Suppressor macrophage treated with lipopolysaccharide for 1 hour (primary cell): ENCODE measurements around the gene TRAF7.
A peak's percentile ranks its signal among the peaks of the same experiment; 100 is the strongest.

Experiments
- DNase-seq, 3 donors: peaks; one replicate each; pipeline ENCODE4 v3.0.0-alpha.2; 2020 to 2022

The TRAF7 gene

DNA sequence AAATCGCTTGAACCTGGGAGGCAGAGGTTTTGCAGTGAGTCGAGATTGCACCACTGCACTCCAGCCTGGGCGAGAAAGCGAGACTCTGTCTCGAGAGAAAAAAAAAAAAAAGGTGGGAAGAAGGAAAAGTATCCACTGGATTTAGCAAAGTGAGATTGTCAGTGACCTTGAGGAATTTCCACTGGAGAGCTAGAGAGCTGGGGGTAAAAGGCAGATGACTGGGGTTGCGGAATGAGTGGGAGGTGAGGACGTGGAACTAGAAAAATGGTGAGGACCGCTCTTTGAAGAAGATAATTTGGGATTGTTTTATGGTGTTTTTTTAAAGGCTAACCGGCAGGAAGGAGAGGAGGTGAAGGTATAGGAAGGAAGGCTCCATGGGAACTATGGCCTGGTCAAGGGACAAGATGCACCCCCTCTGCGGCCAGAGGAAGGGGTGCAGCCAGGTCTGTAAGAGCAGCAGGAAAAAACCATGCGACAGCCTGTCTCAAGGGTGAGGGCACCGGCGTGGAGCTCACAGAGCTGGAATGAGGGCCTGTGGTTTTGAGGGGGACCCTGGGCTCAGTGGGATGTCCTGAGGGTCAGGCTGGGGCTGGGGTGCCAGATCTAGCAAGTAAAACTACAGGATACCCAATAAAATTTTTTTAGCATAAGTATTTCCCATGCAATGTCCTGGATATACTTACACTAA is 49.0 kb downstream of the TRAF7 start:
- peak in 1 of 3 donors; percentile 25 for DNase-seq

DNA sequence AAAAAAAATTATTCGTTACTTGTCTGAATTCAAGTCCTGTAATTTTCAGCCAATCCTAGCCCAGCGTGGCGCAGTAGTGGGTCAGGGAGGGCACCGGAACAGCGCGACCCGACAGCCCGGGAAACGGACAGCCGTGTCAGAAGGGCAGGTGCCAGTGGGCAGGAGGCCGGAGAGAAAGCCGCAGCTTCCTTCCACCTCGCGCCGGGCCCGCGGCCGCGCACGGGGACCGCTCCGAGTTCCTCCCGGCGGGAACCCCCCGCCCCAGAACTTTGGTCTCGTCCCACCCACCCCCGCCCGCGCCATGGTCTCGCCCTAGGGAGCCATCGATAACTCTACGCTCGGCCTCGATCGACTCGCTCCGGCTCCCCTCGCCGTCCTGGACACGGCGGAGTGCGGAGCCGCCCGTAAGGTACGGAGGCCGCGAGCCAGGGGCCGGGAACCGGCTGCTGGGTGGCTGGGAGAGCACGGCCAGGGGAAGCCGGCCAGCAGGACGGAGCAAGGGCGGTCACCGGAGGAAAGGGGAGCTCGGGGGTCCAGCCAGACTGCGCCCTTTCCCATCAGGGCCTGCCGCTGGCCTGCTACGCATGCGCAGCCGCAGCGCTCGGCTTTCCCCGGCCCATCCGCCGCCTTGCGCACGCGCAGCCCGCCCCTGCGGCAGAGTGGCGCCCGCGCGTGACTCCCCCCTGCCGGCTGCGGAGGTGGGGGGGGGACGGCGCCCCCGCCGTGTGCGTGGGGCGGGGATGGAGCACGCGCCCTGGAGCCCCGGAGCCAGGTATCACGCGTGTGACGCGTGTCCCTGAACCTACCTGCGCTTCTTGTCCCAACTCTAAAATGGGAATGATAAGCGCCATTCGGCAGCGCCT is 49.8 kb downstream of the TRAF7 start, which contains the start of gene MLST8:
TSS of gene MLST8 (plus strand) at position 351 of the 863 bp plus-strand sequence. CDS start 632 bp downstream, outside the sequence.
- peak; percentile 88 to 95 (median 93) for DNase-seq

DNA sequence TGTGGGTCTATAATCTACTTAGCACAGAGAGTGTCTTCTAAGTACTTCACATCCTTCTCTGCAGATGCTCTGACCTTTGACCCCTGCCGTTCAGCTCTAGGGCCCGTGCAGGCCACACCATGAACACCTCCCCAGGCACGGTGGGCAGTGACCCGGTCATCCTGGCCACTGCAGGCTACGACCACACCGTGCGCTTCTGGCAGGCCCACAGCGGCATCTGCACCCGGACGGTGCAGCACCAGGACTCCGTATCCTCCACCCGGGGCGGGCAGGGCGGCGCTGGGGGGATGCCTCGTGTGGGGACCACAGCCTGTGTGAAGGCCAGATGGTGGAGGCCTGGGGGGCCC is 50.4 kb downstream of the TRAF7 start:
- DNase-seq = peak in 1 of 3 donors; percentile 16

DNA sequence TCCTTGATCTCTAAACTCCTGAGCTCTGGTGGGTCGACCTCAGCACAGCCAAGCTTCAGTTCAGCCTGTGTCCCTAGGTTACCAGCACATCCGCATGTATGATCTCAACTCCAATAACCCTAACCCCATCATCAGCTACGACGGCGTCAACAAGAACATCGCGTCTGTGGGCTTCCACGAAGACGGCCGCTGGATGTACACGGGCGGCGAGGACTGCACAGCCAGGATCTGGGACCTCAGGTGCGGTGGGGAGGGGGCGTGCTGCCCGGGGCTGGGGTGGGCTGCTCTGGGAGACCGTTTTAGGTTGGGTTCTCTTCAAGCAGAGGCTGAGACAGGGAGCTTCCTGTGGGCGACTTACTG is 50.8 kb downstream of the TRAF7 start:
- no peak for DNase-seq

DNA sequence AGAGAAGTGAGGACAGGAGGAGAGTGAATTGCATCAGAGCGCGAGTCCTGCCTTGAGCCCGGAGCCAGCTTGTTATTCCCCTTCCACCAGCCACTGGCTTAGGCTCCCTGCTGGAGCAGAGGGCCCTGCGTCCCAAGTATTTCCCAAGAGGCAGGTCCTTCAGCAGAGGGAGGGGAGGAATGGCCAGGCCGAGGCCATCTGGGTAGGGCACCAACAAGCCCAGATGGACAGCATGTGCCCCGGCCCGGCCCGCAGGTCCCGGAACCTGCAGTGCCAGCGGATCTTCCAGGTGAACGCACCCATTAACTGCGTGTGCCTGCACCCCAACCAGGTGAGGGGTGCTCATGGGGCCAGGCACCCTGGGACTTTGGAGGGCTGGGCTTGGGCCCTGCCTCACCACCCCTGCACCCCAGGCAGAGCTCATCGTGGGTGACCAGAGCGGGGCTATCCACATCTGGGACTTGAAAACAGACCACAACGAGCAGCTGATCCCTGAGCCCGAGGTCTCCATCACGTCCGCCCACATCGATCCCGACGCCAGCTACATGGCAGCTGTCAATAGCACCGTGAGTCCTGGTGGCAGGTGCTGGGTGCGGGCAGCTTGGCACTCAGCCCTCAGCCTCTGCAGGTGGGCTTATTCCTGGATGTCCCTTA is 51.3 kb downstream of the TRAF7 start:
- peak; percentile 33 to 50 (median 38) for DNase-seq

DNA sequence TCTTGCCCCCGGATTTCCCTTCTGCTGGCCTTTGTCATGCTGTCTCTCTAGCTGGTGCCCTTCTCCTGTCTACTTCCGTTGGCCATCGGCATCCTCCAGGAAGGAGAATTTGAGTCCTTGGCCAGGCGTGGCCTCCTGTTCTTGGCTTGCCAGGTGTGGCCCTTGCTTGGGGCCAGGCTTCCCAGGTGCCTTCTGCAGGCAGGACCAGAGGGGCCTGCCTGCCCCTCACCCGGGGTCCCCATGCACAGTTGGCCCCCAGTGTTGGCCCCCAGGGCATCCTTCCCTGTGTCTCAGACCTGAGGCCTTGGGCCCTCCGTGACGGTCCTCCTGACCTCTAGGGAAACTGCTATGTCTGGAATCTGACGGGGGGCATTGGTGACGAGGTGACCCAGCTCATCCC is 52.3 kb downstream of the TRAF7 start:
- no peak for DNase-seq

DNA sequence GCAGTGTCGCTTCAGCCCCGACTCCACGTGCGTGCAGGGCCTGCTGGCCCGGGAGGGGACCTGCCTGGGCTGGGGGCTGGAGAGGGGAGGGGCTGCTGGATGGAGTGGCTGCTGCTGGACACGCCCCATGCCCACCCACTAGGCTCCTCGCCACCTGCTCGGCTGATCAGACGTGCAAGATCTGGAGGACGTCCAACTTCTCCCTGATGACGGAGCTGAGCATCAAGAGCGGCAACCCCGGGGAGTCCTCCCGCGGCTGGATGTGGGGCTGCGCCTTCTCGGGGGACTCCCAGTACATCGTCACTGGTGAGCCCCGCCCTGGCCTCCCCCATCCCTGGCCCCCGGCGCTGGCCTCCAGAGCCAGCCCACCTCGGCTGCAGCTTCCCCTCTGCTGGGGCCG is 52.7 kb downstream of the TRAF7 start:
- DNase-seq = no peak

DNA sequence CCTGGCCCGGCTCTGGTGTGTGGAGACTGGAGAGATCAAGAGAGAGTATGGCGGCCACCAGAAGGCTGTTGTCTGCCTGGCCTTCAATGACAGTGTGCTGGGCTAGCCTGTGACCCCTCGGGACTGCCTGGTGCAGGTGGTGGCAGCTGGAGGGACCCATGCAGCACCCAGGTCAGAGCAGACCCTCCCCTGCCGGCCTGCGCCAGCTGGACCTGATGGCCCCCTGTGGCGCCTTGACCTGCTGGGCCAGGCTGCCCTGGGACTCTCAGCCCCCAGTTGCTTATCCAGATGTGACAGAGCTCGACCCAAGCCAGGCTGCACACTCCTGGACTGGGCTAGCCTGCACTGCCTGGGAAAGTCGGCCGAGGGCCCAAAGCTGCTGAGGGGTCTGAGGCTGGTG is 53.2 kb downstream of the TRAF7 start:
- no peak for DNase-seq

DNA sequence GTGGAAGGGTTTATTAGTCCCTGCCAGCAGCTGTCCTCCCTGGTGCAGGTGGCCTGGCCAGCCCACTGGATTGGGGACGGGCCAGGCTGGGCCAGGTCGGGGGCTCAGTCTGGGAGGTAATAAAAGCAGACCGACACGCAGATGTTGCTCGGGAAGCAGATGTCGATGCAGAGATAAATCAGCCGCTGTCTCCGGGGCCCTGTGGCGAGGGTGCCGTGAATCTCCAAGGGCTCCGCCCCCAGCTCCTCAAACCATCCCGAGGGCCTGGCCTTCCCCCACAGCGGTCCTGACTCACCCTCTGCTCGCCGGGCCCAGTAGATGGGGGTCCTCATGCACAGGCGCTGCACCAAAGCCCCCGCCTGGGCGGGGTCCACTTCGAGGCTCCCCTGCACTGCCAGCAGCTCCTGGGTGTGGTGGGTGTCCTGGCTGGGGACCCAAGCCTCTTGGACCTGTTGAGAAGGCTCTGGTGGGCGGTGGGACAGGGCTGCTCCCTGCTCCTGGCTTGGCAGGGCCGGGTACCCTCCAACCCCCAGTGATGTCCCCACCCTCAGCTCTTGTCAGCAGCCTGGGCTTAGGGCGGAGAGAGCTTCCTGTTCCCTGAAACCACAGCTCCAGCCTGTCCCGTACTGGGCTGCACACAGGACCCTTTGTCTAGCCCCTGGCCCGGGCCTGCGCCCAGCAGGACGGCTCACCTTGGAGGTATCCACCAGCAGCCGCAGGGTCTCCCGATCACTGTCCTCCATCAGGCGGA is 53.9 kb downstream of the TRAF7 start:
- no peak for DNase-seq

DNA sequence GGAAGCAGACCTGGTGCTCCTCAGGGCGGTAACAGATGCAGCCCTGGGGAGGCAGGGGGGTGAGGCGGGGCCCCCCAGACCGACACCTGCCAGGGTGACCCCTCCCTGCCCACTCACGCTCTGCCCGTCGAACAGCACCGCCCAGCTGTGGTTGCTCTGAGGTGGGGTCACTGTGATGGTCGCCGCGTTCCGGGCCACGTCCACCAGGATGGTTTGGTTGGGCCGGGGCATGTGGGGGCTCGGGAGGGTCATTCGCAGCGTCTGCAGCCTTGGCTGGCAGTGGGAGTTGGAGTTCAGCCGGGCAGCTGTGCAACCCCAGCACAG is 54.4 kb downstream of the TRAF7 start:
- no peak for DNase-seq

DNA sequence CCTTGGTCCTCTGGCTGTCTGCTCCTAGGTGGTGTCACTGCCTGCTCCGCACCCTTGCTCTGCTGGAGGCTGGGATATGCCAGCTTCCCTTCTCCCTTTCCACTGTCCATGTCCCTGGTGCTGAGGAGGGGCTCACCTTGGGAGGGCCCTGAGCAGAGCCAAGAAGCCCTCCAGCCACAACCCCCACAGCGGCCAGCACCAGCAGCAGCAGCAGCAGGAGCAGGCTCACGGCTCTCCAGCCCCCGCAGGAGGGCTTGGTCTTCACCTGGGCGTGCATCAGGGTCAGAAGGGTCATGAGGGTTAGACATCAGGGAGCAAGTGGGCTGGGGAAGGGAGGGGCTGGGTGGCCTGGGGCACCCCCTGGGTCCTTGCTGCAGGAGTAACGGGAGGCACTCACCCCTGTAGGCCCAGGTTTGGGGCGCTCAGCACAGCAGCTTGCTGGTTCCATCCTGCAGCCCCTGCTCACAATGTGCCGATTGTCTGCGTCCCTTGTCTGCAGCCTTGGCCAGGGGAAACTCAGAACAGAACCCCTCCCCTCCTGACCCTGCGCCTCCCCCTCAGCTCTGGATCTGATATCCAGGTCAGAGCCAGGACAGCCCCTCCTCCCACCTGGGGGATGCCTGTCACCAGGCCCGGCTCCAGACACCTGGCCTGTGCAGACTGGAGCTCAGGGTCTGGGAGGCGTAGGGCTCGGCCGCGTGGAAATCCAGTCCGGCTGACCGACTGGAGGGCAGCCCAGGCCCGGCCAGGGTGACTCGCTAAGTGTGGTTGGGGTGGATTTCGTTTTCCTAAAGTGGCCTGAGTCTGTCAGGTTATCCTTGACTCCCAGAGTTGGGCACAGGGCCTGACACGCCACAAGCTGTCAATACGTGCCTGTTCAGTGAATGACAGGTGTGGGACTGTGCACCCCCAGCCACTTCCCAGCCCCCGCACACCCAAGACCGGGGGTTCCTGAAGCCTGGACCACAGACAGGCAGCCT is 55.1 kb downstream of the TRAF7 start, which contains the start of gene BRICD5:
TSS of gene BRICD5 (minus strand) at position 478 of the 980 bp plus-strand sequence. CDS start at position 448, 30 bp downstream.
- DNase-seq = no peak

DNA sequence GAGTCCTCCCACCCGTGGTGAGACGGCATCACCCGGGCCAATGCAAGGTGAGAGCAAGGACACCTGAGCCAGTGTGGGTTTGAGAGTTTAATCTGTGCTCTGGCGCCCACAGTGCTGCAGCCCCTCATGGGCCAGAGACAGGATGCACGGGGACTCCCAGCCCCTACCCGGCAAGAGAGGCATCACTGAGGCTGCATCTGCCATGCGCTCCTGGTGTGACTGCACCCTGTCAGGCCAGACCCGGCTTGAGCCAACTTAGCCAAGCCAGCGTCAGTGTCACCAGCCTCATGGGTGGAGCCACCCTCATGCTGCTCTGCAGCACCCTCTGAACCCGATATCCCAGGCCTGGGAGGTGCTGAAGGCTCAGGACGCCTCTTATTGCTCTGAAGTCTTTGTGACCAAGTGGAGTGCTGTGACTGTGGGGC is 56.4 kb downstream of the TRAF7 start:
- no peak for DNase-seq

DNA sequence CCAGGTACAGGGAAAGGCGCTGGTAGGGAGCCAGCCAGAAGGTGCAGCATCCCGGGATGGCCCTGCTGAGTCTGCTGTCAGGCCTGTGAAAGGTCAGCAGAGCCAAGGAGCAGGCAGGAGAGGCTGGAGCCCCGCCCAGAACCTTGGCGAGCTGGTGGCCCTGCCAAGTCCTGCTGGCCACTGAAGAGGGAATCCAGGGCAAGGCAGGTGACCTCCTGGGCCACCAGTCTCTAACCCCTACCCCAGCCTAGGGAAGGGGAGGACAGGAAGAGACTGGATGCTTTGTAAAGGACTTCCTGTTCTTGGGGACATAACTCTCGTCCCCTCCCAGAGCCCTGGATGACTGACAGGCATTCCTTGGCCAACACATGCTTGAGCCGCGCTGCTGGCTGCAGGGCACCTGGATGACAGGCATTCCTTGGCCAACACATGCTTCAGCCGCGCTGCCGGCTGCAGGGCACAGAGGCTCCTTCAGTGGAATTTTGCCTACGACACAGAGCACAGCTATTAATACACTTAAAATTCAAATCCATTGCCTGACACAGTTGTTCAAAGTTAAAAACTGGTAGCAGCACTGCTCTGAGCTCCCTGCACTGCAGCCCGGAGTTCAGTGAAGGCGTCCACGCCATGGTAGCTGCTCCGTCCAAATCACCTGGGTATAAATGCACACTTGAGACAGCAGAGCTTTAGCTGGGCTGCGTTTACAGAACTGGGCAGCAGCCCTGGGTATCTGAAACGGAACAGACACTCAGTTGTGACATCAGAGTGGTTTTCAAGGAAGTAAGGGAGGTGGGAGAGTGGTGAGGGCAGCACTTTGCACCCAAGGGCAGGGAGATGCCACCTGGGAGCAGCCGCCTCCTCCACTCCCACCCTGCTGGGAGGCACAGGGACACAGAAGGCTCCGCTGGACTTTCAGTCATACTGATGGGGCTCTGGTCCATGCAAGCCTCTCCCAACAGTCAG is 57.1 kb downstream of the TRAF7 start:
- peak; percentile 50 to 61 (median 56) for DNase-seq

DNA sequence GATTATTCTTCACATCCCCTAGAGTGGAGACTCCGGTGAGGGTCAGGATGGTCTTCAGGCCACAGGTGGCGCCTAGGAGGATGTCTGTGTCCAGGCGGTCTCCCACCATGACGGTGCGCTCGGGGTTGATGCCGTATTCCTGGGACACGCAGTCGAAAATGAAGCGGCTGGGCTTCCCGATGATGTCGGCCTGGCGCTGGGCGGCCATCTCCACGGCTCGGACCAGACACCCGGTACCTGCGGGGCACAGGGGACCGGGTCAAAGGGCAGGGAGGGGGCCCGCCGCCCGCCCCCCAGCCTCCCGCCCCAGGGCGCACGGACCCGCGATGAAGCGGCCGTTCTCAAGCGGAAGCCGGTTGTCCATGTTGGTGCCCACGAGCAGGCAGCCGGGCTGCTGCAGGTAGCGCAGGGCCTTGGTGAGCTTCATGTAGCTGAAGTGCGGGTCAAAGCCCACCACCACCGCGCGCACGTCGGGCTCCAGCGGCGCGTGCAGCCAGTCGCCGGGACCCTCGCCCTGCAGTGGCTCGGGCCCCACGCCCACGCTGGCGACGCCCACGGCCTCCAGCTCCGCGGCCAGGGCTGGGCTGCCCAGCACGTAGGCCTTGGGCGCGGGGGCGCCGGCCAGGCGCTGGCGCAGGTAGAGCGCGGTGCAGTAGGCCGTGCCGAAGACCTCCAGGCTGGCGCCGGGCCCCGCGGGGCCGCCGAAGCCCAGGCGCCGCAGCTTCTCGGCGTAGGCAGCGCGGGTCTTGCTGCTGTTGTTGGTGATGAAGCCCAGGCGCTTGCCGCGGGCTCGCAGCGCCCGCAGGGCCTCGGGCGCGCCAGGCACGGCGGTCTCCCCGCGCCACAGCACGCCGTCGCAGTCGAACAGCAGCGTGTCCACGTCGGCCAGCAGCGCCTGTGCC is 58.5 kb downstream of the TRAF7 start:
- peak in 1 of 3 donors; percentile 56 for DNase-seq

DNA sequence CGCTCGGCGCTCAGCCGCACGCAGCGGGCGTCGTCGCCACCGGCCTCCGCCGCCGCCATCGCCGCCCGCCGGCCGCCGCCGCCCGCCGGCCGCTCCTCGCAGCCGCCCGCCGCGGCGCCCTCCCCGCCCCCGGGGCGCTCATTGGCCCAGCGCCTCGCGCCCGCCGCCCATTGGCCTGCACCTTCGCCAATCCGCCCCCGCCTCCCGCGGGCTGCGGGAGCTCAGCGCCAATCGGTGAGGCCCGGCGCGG is 59.1 kb downstream of the TRAF7 start, which contains the start of gene PGP:
TSS of gene PGP (minus strand) at position 122 of the 250 bp plus-strand sequence. CDS start at position 59, 63 bp downstream.
- no peak for DNase-seq

DNA sequence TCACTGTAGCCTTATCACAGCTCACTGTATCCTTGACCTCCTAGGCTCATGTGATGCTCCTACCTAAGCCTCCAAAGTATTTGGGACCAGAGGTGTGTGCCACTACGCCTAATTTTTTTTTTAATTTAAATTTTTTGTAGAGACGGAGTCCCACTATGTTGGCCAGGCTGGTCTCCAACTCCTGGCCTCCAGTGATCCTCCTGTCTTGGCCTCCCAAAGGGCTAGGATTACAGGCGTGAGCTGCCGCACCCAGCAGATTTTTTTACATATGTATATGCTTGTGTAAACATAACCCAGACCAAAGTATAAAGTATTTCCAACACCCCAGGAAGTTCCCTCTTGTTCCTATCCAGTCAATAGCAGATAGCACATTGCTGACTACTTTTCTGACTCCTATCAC is 60.7 kb downstream of the TRAF7 start:
- DNase-seq = no peak

DNA sequence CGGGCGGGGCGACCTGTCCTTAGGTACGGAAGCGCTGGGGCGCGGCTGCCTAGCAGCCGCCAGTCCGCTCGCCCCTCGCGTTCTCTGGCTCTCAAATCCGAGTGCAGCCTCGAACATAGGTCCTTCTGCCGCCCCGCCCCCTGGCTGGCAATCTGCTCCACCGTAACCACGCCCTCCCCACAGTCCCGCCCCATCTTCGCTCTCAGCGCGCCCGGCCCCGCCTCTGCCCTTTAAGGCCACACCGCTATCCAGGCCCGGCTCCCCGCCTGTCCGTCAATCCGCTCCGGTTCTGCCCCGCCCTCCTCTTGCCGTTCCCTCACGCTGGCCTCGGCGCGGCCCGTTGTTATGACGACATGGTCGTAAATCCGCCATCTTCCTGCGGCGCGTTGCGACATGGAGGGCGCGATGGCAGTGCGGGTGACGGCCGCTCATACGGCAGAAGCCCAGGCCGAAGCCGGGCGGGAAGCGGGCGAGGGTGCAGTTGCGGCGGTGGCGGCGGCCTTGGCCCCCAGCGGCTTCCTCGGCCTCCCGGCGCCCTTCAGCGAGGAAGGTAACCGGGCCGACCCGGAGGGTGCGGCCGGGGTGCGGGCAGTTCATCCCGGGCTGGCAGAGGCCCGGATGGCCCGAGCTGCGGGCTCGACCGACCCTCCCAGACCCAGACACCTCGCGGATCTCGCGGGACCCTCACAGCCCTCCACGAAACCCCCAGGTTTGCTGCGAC is 67.8 kb downstream of the TRAF7 start, which contains the start of gene E4F1:
TSS of gene E4F1 (plus strand) at position 371 of the 721 bp plus-strand sequence. CDS start at position 394, 23 bp downstream.
- peak; percentile 100 for DNase-seq

DNA sequence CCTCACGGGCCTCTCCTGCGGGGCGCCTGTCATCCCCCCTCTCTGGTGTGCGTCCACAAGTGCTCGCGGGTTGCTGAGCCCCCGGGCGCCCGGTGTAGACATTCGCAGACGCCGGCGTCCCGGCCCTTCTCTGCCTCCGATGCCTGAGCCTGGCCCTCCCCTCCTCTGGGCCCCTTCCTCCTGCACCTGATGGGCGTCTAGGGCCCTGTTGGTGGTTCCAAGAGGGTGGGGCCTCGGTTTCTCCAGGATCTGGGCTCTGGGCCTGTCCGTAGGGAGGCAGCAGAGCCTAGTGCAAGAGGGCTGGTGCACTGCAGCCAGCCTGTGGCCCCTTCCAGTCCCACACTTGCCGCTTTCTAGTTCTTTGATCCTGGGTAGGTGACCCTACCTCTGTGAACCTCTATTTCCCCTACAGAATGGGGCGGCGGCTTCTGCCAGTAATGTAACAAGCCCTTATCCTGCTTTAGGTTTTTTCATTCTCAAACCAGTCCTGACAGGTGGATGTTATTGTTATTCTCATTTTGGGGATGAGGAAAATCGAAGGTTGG is 68.4 kb downstream of the TRAF7 start:
- peak; percentile 49 to 71 (median 54) for DNase-seq
